Stimulated activated memory B cell treated with anti-CD40 and anti-IgM and Interleukin-4, amounts not matched to agents 10 μg/mL and 1 μg/mL and 100 μg/mL, for 72 hours (primary cell): ENCODE data around the gene AATF.

Experiments
- ATAC-seq: fragments of 150-1000 bp; cut with Tn5 transposase; 2 replicates; pipeline ENCODE4 v1.10.0; 2021
- H3K27ac Mint-ChIP-seq: one replicate; pipeline ENCODE4 v1.8.0; 2022; ENCODE audit warnings: mild to moderate bottlenecking, mixed read lengths
- H3K27me3 Mint-ChIP-seq: one replicate; pipeline ENCODE4 v1.8.0; 2022; ENCODE audit warnings: mixed read lengths
- H3K36me3 Mint-ChIP-seq: one replicate; pipeline ENCODE4 v1.8.0; 2022; ENCODE audit warnings: mixed read lengths
- H3K4me1 Mint-ChIP-seq: one replicate; pipeline ENCODE4 v1.8.0; 2022; ENCODE audit warnings: mixed read lengths
- H3K4me3 Mint-ChIP-seq: one replicate; pipeline ENCODE4 v1.8.0; 2022; ENCODE audit warnings: mild to moderate bottlenecking, moderate library complexity, mixed read lengths
- H3K9me3 Mint-ChIP-seq: one replicate; pipeline ENCODE4 v1.8.0; 2022; ENCODE audit warnings: mixed read lengths

The AATF gene

DNA sequence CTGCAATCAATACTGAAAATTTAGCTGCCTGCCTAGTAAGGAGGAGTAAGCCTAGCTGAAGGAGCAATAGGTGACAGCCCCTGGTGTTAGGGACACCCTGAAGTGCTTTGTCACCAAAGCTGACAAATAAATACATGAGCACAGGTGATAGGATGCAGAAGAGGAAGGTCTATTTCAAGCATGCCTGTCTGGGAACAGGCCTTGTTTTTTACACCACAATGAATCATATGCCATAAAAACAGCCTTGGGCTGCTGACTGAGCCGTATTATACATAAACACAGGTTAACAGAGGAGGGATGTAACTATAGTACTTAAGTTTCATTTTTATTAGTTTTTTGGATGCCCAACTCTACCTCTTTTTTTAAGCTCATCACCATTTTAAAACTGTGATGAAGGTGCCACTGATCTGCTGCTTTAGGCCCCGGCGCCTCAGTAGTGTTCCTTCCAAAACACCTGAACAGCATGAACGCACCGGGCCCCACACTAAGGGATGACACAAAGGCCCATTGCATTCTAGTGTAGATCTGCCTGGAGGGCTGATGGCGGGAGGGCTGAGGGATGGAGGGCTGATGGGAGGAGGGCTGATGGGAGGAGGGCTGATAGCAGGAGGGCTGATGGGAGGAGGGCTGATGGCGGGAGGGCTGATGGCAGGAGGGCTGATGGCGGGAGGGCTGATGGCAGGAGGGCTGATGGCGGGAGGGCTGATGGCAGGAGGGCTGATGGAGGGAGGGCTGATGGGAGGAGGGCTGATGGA, 150.3 kb downstream of the AATF start:
- no peak for ATAC-seq
- no peak overlapping the region for H3K4me3 Mint-ChIP-seq
- no peaks in the 10 kb centered on the region for H3K9me3 Mint-ChIP-seq
- H3K4me1 Mint-ChIP-seq, result no peaks in the 10 kb centered on the region
- no peaks in the 10 kb centered on the region for H3K27me3 Mint-ChIP-seq
- H3K36me3 Mint-ChIP-seq, result peaks cover 80% of the 10 kb centered on the region
- H3K27ac Mint-ChIP-seq, result no peak overlapping the region

DNA sequence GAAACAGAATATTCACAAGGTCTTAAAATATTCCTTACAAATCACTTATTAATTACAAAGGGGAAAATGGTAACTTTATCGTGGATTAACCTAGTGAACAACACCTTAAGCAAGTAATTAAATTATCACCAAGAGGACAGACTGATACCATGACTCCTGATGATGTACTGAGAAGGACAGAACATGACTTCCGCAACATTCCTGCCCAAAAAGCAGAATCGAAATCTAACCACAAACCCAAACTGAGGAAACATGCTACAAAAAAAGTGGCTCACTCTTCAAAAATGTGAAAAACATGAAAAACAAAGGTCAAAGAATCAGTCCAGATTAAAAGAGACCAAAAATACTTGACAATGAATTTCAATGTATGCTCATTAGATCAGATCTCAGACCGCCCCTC, 151.5 kb downstream of the AATF start:
- peaks cover 69% of the 10 kb centered on the region for H3K36me3 Mint-ChIP-seq
- H3K4me3 Mint-ChIP-seq, result no peak overlapping the region
- no peak for ATAC-seq
- no peak overlapping the region for H3K27ac Mint-ChIP-seq
- H3K27me3 Mint-ChIP-seq, result no peaks in the 10 kb centered on the region
- no peaks in the 10 kb centered on the region for H3K9me3 Mint-ChIP-seq
- H3K4me1 Mint-ChIP-seq, result no peaks in the 10 kb centered on the region

DNA sequence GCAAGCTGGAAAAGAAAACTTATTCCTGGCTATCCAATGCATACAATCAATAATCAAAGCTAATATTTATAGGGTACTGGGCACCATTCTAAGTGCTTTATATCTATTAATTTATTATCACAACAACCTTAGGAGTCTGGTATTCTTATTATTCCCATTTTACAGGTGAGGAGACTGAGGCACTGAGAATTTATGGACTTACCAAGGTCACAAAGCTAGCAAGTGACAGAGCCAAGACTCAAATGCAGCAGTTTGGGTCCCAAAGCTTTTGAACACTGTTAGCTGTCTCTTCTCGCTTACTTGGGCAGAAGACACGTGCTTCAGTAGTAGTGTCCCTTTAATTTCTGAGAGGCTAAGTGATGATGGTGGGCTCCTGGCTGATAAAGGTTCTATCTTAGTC, 152.6 kb downstream of the AATF start:
- no peak for ATAC-seq
- H3K4me3 Mint-ChIP-seq, result no peak overlapping the region

DNA sequence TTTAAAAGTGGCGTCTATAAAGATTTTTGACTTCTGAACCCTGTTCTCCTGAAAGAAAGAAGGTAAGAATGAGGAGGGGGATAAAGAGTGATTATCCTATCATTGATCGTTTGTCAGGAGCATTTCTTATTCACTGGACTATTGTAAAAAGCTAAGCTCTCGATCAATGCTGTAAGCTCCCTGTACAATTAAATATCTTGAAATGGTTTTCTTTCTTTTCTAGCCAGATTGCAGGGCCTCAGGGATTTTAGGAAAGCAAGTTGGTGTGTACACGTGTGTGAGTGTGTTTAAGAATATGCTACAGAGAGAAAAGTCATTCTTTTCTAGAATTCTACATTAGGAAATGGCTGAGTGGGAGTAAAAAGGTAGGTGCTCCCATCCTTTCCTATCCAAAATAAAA, 154.5 kb downstream of the AATF start:
- no peaks in the 10 kb centered on the region for H3K27me3 Mint-ChIP-seq
- no peak for ATAC-seq
- H3K4me3 Mint-ChIP-seq, result no peak overlapping the region
- no peak overlapping the region for H3K27ac Mint-ChIP-seq
- peaks cover 61% of the 10 kb centered on the region for H3K36me3 Mint-ChIP-seq
- H3K4me1 Mint-ChIP-seq, result no peaks in the 10 kb centered on the region
- no peaks in the 10 kb centered on the region for H3K9me3 Mint-ChIP-seq

More for the DNA sequence above, 152.6 kb downstream of the AATF start:
- Mint-ChIP-seq H3K4me1 (no peaks in the 10 kb centered on the region), H3K9me3 (no peaks in the 10 kb centered on the region), H3K36me3 (peaks cover 64% of the 10 kb centered on the region), H3K27me3 (no peaks in the 10 kb centered on the region), H3K27ac (no peak overlapping the region)

DNA sequence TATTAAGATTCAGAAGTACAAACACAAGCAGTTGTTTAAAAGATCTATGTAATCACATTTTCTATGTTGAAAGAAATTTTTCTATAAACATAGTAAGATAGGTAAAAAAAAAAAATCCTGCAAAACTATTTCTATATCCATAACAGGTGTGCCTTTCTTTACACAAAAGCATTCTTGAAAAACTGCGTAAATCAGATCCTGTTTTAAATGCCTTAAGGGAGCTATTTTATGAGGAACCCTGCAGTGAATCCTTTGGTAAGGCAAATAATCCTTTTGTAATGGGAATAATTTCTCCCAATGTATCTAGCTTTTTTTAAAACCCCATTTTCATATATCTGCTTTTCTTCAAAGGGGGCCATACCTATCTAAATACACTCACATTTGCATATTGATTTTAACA, 157.3 kb downstream of the AATF start:
- Mint-ChIP-seq H3K4me1 (no peaks in the 10 kb centered on the region), H3K27ac (no peak overlapping the region), H3K4me3 (no peak overlapping the region)

More for the DNA sequence above, 157.3 kb downstream of the AATF start:
- no peaks in the 10 kb centered on the region for H3K27me3 Mint-ChIP-seq
- H3K36me3 Mint-ChIP-seq, result peaks cover 56% of the 10 kb centered on the region
- H3K9me3 Mint-ChIP-seq, result no peaks in the 10 kb centered on the region
- no peak for ATAC-seq
